ENCODE data around the gene GFRA1. TPM values are rescaled to one million over a fixed set of nuclear protein-coding genes. Genes with fewer than 3 reads are reported as not detected.

GFRA1 gene
- total and polyA plus RNA-seq, 2 donors (not counting 3 experiments of a cell fraction or from before 2014, with no cell fraction given) = 0.22 to 0.88 TPM

GRCh38 chr10:116055917-116056252, 217.1 kb downstream of the GFRA1 start:
- Histone ChIP-seq H3K4me3 (replicated peaks in 1 of 3; ENCODE audit: insufficient read depth in 1 of 3, low read depth in 1 of 3, low read length in 3 of 3) (no peak overlapping the region), H4K20me1 (replicated peaks; ENCODE audit: control insufficient read depth, extremely low read depth, insufficient read depth, low read length) (no peaks in the 10 kb centered on the region), H3K79me2 (ENCODE audit: control insufficient read depth, insufficient read depth, low read length) (no peaks in the 10 kb centered on the region), H3K9ac (replicated peaks; ENCODE audit: extremely low read depth, insufficient read depth, low read length) (no peak overlapping the region), H2AFZ (ENCODE audit: low read depth, low read length) (no peak overlapping the region), H3K4me2 (ENCODE audit: insufficient read depth, low read length) (no peak overlapping the region), H3K27ac (ENCODE audit: insufficient read depth, low read depth, low read length) (no peak overlapping the region), H3K9me3 (replicated peaks; ENCODE audit: control insufficient read depth, insufficient read depth, low read length) (no peaks in the 10 kb centered on the region), H3K9me1 (replicated peaks; ENCODE audit: control insufficient read depth, extremely low read depth, insufficient read depth, low read length) (no peaks in the 10 kb centered on the region), H3K4me1 (ENCODE audit: control insufficient read depth, extremely low read depth, insufficient read depth, low read length) (no peaks in the 10 kb centered on the region), H3K36me3 (ENCODE audit: control insufficient read depth in 2 of 2, extremely low read depth in 1 of 2, insufficient read depth in 2 of 2, low read length in 2 of 2) (no peaks in the 10 kb centered on the region), H3K27me3 (ENCODE audit: control insufficient read depth in 2 of 2, insufficient read depth in 2 of 2, low read length in 2 of 2) (no peaks in the 10 kb centered on the region)
- ChIA-PET POLR2A (no interaction called here), CTCF (no interaction called here)
- FAIRE-seq = no peak
- TF ChIP-seq JUN (IDR thresholded peaks at IDR 0.05; ENCODE audit: borderline replicate concordance, insufficient read depth, insufficient read length, low read depth) (no peak), FOS (IDR thresholded peaks at IDR 0.05; ENCODE audit: borderline replicate concordance, insufficient read depth, low read length) (no peak), POLR2A (IDR thresholded peaks at IDR 0.05; ENCODE audit: low read depth, low read length) (no peak), GATA2 (IDR thresholded peaks at IDR 0.05; ENCODE audit: insufficient read depth, insufficient read length, low read depth, low read length) (no peak), EZH2 (IDR thresholded peaks at IDR 0.05; ENCODE audit: borderline replicate concordance, low read depth, low read length, severe bottlenecking) (no peak), MYC (IDR thresholded peaks at IDR 0.05; ENCODE audit: low read depth, low read length) (no peak)
- TF ChIP-seq, protein P1, sequence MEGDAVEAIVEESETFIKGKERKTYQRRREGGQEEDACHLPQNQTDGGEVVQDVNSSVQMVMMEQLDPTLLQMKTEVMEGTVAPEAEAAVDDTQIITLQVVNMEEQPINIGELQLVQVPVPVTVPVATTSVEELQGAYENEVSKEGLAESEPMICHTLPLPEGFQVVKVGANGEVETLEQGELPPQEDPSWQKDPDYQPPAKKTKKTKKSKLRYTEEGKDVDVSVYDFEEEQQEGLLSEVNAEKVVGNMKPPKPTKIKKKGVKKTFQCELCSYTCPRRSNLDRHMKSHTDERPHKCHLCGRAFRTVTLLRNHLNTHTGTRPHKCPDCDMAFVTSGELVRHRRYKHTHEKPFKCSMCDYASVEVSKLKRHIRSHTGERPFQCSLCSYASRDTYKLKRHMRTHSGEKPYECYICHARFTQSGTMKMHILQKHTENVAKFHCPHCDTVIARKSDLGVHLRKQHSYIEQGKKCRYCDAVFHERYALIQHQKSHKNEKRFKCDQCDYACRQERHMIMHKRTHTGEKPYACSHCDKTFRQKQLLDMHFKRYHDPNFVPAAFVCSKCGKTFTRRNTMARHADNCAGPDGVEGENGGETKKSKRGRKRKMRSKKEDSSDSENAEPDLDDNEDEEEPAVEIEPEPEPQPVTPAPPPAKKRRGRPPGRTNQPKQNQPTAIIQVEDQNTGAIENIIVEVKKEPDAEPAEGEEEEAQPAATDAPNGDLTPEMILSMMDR (IDR thresholded peaks at IDR 0.05; ENCODE audit: extremely low read depth in 1 of 2, insufficient read depth in 1 of 2, low read depth in 1 of 2, low read length in 2 of 2) = no peak
- TF ChIP-seq, protein P2, sequence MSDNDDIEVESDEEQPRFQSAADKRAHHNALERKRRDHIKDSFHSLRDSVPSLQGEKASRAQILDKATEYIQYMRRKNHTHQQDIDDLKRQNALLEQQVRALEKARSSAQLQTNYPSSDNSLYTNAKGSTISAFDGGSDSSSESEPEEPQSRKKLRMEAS (IDR thresholded peaks at IDR 0.05; ENCODE audit: insufficient read depth, insufficient read length) = no peak
- no TSS peak for BruUV-seq (replicated peaks)
- DNase-seq (ENCODE audit: low read depth, low spot score) = no peak
- dilution Hi-C loops (cut with MboI; ENCODE audit: extremely low pct_ligation_motif_present, low sequenced_read_pairs) (no loop called here), intact Hi-C loops (cut with micrococcal nuclease) (no loop called here)
